GM12873 (cell line): ENCODE results near the gene FTO.

ENCODE experiments used
- CTCF ChIP-seq: IDR thresholded peaks from 2 replicates; pipeline ENCODE4 v1.5.1; 2012; ENCODE audit warnings: low read depth, mild to moderate bottlenecking, moderate library complexity, low read length, control low read depth; ENCODE audit not compliant: insufficient read depth; ENCODE audit errors: missing control alignments

Gene FTO

GRCh38 chr16:54121539-54122295 lies 417.8 kb downstream of the FTO start:
- no peak for TF ChIP-seq CTCF

- TF ChIP-seq CTCF = no peak
Measured at GRCh38 chr16:54123766-54124165, 419.8 kb downstream of the FTO start.

GRCh38 chr16:54125751-54126655 lies 422.0 kb downstream of the FTO start:
- no peak for TF ChIP-seq CTCF

- no peak for TF ChIP-seq CTCF
Measured at GRCh38 chr16:54126907-54127306, 423.0 kb downstream of the FTO start.

- TF ChIP-seq CTCF = no peak
Measured at GRCh38 chr16:54128629-54129234, 424.8 kb downstream of the FTO start.

GRCh38 chr16:54129810-54130209 lies 425.9 kb downstream of the FTO start:
- TF ChIP-seq CTCF = no peak
